Measurements from ENCODE around the gene PGF.

DNA sequence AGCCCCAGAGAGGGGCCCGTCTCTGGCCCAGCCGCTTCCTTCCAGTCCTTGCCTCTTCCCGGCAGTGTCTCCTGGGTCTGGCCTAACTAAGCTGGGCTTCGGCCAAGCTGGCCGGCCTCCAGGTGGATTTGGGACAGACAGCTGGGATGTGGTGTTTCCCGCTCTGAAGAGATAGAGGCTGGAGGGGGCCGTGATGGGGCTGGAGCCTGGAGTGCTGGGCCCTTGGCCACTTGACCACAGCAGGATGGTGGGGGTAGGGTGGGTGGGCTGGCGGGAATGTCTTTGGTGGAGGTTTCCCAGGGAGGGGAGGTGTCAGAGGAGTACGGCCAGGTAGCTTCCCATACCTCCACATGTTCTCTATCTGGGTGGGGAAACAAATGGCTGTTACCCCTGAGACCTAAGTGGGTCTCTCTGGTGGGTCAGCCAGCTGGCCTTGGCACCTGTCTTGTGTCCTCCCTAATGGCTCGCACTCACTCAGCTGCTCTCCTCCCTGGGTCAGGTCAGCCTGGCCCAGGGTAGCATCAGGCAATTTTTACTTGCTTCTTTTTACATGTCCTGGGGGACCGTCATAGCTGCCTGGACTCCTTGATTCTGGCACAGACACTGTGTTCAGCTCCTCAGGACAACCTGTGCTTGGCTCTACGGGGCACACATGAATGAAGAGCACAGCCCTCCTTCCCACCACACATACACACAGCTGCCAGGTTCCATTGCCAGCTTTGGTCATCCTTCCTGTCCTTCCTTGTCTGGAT is 19.8 kb upstream of the PGF start:
- TF ChIP-seq, protein P1, sequence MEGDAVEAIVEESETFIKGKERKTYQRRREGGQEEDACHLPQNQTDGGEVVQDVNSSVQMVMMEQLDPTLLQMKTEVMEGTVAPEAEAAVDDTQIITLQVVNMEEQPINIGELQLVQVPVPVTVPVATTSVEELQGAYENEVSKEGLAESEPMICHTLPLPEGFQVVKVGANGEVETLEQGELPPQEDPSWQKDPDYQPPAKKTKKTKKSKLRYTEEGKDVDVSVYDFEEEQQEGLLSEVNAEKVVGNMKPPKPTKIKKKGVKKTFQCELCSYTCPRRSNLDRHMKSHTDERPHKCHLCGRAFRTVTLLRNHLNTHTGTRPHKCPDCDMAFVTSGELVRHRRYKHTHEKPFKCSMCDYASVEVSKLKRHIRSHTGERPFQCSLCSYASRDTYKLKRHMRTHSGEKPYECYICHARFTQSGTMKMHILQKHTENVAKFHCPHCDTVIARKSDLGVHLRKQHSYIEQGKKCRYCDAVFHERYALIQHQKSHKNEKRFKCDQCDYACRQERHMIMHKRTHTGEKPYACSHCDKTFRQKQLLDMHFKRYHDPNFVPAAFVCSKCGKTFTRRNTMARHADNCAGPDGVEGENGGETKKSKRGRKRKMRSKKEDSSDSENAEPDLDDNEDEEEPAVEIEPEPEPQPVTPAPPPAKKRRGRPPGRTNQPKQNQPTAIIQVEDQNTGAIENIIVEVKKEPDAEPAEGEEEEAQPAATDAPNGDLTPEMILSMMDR (IDR thresholded peaks at IDR 0.05) = no peak
- TF ChIP-seq POLR2A (IDR thresholded peaks at IDR 0.05) = no peak
- TF ChIP-seq POLR2AphosphoS5 (IDR thresholded peaks at IDR 0.05) = peak in 1 of 3 donors; percentile 48
